BE2C (cell line): ENCODE results near the gene PIAS3.
"Not testable (repeated sequence)": the region's sequence is repeated elsewhere in the genome, so short reads cannot be mapped to it uniquely, and the experiment has no call there.

Experiments
- DNase-seq: peaks from one replicate; pipeline ENCODE4 v3.0.0-alpha.2; 2020
- H3K27me3 ChIP-seq: fragments of 250-450 bp; sonication (Bioruptor Pico); 2 replicates; pipeline ENCODE4 v1.5.1; 2020; ENCODE audit warnings: mild to moderate bottlenecking
- H3K36me3 ChIP-seq: fragments of 250-450 bp; sonication (Bioruptor Pico); 2 replicates; pipeline ENCODE4 v1.5.1; 2020; ENCODE audit warnings: mild to moderate bottlenecking
- H3K4me1 ChIP-seq: fragments of 250-450 bp; sonication (Bioruptor Pico); 2 replicates; pipeline ENCODE4 v1.5.1; 2020
- H3K4me3 ChIP-seq: 2 replicates; pipeline ENCODE4 v1.5.1; 2011; ENCODE audit warnings: low read depth, low read length
- H3K9me3 ChIP-seq: fragments of 250-450 bp; sonication (Bioruptor Pico); 2 replicates; pipeline ENCODE4 v1.5.1; 2020
- TF ChIP-seq, protein P1 (sequence below): IDR thresholded peaks from 2 replicates; pipeline ENCODE4 v1.5.1; 2012; ENCODE audit warnings: mild to moderate bottlenecking, low read depth, low read length

The PIAS3 gene

DNA sequence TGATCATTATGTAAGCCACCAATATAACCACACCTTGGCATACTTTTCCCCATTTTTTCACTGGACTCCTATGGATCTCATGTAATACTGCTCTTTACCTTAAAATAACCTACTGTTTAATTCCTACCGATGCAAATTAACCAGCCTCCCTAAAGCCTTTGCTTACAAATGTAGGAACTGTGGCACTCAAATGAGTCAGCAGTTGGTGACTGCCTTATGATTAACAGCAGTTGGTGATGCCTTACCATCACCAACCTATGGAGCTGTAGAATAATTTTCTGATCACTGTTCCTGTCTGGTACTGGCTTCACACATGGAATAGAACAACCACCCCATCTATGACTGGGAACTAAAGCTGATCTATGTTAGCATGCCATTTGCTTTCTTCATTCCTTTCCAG, 21.2 kb downstream of the PIAS3 start:
- peaks cover 89% of the 10 kb centered on the region for H3K36me3 ChIP-seq
- TF ChIP-seq, protein P1, sequence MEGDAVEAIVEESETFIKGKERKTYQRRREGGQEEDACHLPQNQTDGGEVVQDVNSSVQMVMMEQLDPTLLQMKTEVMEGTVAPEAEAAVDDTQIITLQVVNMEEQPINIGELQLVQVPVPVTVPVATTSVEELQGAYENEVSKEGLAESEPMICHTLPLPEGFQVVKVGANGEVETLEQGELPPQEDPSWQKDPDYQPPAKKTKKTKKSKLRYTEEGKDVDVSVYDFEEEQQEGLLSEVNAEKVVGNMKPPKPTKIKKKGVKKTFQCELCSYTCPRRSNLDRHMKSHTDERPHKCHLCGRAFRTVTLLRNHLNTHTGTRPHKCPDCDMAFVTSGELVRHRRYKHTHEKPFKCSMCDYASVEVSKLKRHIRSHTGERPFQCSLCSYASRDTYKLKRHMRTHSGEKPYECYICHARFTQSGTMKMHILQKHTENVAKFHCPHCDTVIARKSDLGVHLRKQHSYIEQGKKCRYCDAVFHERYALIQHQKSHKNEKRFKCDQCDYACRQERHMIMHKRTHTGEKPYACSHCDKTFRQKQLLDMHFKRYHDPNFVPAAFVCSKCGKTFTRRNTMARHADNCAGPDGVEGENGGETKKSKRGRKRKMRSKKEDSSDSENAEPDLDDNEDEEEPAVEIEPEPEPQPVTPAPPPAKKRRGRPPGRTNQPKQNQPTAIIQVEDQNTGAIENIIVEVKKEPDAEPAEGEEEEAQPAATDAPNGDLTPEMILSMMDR: no peak

DNA sequence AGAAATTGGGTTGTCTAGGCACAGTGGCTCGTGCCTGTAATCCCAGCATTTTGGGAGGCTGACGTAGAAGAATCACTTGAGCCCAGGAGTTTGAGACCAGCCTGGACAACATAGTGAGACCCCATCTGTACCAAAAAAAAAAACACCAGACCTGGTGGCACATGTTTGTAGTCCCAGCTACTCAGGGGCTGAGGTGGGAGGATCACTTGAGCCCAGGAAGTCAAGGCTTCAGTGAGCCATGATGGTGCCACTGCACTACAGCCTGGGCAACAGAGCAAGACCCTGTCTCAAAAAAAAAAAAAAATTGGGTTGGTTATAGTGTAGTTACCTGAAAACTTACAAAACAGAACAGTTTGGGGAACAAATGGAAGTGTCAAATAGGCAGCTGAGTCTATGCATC, 28.1 kb downstream of the PIAS3 start:
- H3K36me3 ChIP-seq: peaks cover 91% of the 10 kb centered on the region
- not testable (repeated sequence) for DNase-seq, H3K4me3 ChIP-seq, H3K9me3 ChIP-seq, H3K4me1 ChIP-seq, H3K27me3 ChIP-seq

More for the DNA sequence above, 21.2 kb downstream of the PIAS3 start:
- Histone ChIP-seq H3K4me3 (no peak overlapping the region), H3K27me3 (no peaks in the 10 kb centered on the region), H3K4me1 (no peaks in the 10 kb centered on the region), H3K9me3 (no peaks in the 10 kb centered on the region)
- DNase-seq: no peak

DNA sequence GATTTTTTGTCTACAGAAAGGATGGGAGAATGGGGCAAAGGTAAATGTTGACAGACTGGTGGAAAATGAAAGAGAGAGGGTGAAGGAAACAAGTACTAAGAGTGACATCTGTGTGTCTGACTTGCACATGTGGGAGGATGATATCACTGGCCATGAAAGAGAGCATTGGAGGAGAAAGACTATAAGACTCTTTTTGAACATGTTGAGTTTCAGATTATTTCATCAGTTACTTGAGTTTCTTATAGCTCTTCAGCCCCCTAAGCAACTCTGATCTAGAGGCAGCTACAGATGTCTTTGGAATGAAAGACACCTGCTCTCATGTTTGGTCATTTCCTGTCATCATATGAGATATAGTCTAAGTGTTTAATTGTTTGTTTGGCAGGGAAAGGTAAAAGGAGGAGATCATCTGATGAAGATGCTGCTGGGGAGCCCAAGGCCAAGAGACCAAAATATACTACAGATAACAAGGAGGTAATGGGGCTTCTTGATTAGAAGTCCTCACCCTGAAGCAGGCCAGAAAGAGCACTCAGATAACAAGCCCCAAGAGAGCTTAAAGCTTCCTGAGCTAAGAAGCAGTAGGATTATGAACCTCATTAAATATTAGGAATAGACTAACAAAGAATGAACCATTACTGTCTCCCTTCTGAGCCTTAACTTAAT, 30.4 kb downstream of the PIAS3 start:
- no peaks in the 10 kb centered on the region for H3K27me3 ChIP-seq
- H3K36me3 ChIP-seq: peaks cover 78% of the 10 kb centered on the region
- H3K4me1 ChIP-seq: no peaks in the 10 kb centered on the region; the same call in 1 of the 2 replicates
- H3K9me3 ChIP-seq: no peaks in the 10 kb centered on the region
- TF ChIP-seq, protein P1: no peak
- H3K4me3 ChIP-seq: no peak overlapping the region
- no peak for DNase-seq

DNA sequence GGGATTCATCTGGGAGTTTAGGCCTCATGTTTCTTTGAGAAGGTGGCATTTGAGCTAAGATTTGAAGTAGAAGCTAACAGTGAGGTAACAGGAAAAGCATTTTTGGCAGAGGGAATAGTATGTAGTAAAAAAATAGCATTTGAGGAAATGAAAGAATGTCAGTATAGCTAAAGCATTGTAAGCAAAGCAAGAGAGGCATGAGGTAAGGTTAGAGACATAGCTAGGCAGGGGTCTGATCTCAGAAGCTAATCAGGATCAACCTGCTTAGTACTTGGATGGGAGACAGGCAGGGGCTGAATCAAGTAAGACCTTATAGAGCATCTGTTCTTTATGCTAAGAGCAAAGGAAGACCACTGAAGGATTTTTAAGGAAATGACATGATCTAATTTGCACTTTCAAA, 30.9 kb downstream of the PIAS3 start:
- Histone ChIP-seq H3K4me3 (no peak overlapping the region), H3K9me3 (no peaks in the 10 kb centered on the region), H3K4me1 (no peaks in the 10 kb centered on the region; the same call in 1 of the 2 replicates), H3K27me3 (no peaks in the 10 kb centered on the region), H3K36me3 (peaks cover 72% of the 10 kb centered on the region)
- no peak for DNase-seq
- TF ChIP-seq, protein P1: no peak

DNA sequence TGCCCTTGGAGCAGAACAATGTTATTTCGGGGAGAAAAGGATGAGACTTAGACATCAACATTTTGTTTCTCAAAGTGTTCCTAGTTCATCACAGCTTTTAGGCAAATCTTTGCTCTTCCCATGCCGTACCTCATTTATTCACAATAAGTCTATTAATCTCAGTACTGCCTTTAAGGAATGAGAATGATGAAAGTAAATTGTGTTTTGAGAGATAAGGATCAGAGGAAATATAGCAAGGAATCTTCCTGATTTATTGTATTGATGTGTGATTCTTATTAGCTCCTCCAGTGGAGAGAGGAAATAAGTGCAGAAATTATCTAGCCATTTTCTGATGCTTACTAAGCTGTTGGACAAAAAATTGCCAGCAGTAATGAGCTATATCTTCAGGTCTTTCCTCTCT, 32.9 kb downstream of the PIAS3 start:
- no peak overlapping the region for H3K4me3 ChIP-seq

DNA sequence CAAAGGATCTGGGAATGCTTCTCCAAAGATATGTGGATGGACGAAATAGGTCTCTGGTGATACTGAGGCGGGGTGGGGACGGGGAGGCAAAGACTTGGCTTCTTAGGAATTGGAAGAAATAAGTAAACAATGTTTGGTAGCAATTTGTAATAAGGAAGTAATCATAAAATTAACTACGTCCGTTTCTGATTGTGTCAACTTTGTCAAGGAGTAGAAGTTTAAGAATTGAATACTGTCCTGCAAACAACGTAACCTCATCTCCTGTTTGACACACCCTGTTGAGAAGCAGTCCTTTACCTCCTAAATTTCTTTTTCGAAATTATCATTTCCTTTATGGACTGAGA, 34.4 kb downstream of the PIAS3 start:
- peaks cover 40% of the 10 kb centered on the region for H3K36me3 ChIP-seq
- DNase-seq: no peak

More for the DNA sequence above, 32.9 kb downstream of the PIAS3 start:
- Histone ChIP-seq H3K36me3 (peaks cover 55% of the 10 kb centered on the region), H3K4me1 (no peaks in the 10 kb centered on the region; the same call in 1 of the 2 replicates), H3K9me3 (no peaks in the 10 kb centered on the region), H3K27me3 (no peaks in the 10 kb centered on the region)
- TF ChIP-seq, protein P1: no peak
- no peak for DNase-seq

More for the DNA sequence above, 34.4 kb downstream of the PIAS3 start:
- Histone ChIP-seq H3K4me3 (peak overlapping the region; percentile 99), H3K27me3 (no peaks in the 10 kb centered on the region), H3K4me1 (no peaks in the 10 kb centered on the region; the same call in 1 of the 2 replicates), H3K9me3 (no peaks in the 10 kb centered on the region)
- TF ChIP-seq, protein P1: no peak
